ENCODE results near the gene SCAPER.

GRCh38 chr15:76894174-76894573 lies 11.0 kb downstream of the SCAPER start:
- TF ChIP-seq, protein P1, sequence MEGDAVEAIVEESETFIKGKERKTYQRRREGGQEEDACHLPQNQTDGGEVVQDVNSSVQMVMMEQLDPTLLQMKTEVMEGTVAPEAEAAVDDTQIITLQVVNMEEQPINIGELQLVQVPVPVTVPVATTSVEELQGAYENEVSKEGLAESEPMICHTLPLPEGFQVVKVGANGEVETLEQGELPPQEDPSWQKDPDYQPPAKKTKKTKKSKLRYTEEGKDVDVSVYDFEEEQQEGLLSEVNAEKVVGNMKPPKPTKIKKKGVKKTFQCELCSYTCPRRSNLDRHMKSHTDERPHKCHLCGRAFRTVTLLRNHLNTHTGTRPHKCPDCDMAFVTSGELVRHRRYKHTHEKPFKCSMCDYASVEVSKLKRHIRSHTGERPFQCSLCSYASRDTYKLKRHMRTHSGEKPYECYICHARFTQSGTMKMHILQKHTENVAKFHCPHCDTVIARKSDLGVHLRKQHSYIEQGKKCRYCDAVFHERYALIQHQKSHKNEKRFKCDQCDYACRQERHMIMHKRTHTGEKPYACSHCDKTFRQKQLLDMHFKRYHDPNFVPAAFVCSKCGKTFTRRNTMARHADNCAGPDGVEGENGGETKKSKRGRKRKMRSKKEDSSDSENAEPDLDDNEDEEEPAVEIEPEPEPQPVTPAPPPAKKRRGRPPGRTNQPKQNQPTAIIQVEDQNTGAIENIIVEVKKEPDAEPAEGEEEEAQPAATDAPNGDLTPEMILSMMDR (IDR thresholded peaks at IDR 0.05), result no peak
- TF ChIP-seq CEBPB (IDR thresholded peaks at IDR 0.05), result no peak
- TF ChIP-seq MAZ (IDR thresholded peaks at IDR 0.05; ENCODE audit: borderline replicate concordance, low read depth, low read length), result no peak
- TF ChIP-seq HOXA7 (CRISPR knock-in tag; IDR thresholded peaks at IDR 0.05), result no peak
- no peak for TF ChIP-seq EP300 (IDR thresholded peaks at IDR 0.05)

Measured in A549 (cell line).